ENCODE measurements around the gene KITLG. TPM values are rescaled to one million over a fixed set of nuclear protein-coding genes. Genes with fewer than 3 reads are reported as not detected.
"Not testable (repeated sequence)": the region's sequence is repeated elsewhere in the genome, so short reads cannot be mapped to it uniquely, and the experiment has no call there.

KITLG gene, protein sequence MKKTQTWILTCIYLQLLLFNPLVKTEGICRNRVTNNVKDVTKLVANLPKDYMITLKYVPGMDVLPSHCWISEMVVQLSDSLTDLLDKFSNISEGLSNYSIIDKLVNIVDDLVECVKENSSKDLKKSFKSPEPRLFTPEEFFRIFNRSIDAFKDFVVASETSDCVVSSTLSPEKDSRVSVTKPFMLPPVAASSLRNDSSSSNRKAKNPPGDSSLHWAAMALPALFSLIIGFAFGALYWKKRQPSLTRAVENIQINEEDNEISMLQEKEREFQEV
- total RNA-seq (2014; rRNA removed; shearing (Covaris generic)) = 4.7 and 5.4 TPM in 2 replicates

DNA sequence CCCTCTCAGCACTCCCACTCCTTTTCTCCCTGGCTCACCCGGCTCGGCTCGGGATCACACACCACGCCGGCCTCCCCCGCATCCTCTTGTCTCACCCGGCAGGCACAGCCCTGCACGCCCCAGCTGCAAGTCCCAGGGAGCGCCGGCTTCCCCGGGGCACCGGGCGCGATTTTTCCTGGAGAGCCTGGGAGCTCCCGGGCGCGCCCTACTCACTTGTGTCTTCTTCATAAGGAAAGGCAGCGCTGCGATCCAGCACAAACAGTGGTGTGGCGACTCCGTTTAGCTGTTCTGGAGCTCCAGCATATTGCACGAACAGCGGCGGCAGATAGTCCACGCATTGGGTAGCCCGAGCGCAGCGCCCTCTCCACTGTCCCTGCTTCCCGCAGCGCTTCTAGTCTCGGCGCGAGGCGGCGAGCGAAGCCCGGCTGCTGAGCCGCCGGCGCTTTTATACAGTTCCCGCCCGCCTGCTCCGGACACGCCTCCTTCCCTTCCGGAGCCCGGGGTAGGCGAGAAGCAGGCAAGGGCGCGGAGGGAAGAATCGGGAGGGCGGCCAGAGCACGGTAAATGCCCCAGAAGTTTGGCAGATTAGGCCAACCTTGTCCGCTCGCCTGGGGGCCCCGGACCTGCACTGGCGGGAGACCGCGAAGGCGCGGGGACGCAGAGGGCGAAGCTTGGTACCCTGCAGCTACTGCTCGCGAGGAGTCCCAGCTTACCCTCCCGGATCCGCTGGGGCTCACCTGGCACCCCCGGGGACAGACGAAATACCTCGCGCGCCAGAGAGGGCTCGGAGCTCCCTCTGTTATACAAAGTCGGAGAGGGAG is at the start of gene KITLG:
KITLG (minus strand) TSS at position 421 of the 821 bp plus-strand sequence; CDS start at position 228, 193 bp downstream.
- DNase-seq (ENCODE audit: low read depth) = peak; percentile 71

DNA sequence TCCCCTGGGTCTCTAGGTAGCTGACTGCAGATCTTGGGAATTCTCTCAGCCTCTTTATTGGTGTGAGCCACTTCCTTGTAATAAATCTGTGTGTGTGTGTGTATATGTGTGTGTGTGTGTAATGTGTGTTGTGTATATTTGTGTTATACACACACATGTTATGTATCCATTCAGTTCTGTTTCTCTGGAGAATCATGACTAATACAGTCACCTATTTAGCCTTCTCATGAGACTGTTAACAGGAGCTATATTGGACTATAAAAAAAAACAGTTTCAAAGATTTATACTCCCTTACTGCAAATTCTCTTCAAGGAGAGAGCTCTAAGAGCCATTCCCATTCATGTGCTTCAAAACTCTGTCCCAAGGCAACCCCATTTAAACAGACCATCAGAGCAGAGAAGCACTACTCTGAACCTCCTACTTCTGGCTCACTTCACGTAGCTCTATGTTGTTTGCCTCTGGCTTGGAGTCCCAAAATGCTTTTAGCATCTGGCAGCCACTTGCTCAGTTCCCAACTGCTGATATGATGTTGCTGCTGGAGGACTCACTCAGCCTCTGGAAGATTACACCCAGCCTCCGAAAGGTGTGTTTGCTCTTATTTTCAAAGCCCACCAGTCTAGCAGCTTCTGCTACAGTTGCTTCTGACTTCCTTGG is 48.7 kb upstream of the KITLG start:
- DNase-seq (ENCODE audit: low read depth) = no peak

DNA sequence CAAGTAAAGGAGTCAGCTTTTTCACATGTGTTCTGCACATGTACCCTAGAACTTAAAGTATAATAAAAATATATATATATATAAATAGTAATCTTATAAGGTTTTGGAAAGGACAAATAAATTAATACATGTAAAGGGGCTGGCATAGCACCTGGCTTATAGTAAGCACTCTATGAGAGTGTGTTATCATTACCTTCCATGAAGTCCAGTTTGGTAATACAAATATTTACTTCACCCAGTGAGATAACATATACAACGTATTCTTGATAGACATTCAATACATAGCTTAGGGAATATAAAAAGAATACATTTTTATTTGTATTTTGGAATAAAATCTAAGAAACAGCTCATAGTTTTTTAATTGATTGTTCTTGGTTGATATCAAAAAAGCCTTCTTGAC is 47.8 kb upstream of the KITLG start:
- DNase-seq (ENCODE audit: low read depth) = not testable (repeated sequence)

DNA sequence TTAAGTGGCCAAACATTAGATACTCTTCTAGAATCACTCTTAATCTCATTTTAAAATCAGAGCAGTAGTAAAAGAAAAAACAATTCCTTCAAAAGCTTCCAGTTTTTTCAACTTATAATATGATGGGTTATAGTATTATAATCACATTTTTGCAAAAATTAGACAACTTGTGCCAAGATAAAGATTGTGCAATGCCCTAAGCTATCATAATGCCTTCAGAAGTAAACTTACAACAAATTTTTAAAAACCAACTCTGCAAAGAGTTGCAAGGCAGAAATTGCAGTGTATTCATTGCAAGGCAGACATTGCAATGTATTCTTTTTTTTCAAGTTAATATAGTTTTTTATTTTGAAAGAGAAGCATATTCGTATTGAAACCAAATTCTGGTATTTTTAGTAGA is 47.2 kb upstream of the KITLG start:
- DNase-seq (ENCODE audit: low read depth) = no peak

DNA sequence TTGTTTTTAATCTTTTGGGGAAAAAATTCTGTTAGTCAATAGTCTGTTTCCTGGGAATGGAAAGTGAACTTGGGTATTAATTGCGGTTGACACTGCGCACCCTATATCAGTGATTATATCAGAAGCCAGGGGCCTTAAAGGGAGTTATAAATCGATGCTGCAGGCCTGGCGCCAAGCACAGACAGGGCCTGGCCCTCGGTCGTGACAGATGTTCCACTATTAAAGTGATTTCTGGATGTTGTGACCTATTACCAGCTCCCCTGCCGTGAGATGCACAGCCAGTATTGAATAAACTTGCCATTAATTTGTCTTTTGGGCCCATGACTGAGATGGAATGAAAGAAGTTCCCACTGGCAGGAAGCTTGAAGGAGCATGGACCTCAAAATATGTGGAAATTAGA is 45.1 kb upstream of the KITLG start:
- DNase-seq (ENCODE audit: low read depth) = no peak

DNA sequence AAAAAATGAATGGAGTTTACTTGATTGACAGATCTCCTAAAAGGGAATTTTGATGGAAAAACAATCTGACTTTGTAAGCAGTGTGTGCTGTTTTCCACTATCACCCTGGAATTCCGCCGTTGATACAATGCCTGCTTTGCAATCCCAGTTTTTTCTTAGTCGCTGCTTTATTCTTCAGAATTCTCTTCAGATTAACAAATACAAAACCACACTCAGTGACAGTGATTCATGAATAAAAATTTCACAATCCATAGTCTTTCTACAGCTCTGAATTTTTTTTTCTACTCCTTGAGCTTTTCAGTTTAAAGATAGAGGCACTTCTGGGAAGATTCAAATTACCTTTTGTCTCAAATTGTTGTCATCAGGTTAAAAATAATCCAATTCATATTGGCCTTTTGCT is 44.6 kb upstream of the KITLG start:
- peak; percentile 26 for DNase-seq (ENCODE audit: low read depth)

DNA sequence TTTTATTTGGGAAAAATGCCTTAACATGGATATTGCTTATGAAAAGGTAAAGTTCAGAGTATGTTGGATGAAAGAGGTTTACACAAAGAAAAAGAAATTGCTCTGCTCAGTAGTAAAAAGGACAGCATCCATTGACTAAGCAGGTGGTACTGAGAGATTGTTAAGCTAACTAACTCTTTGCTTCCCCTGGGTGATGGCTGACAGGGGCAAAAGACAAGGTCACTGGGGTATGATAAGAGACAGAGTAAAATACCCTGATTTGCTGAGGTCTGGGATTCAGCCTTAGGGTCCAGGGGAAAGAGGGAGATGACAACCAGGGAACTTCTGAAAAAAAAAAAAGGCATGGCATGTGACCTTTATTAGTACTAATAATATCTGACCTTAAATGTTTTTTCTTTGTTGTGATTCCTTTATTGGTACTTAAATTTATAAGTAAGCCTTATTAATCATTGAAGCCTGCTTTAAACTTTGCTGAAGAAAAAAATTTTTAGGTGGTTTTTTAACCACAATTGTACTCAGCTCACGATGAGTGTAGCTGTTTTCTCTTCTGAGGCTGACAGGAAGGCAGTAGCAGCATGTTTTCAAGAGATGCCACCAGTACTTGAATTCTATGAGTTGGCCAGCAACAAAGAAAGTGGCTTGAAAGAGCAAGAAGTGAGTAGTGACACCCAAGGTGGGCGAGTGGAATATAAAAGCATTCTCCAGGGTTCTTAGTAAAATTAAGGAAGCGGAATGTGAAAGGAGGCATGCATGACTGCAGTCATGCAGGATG is 43.7 kb upstream of the KITLG start:
- DNase-seq (ENCODE audit: low read depth) = no peak

DNA sequence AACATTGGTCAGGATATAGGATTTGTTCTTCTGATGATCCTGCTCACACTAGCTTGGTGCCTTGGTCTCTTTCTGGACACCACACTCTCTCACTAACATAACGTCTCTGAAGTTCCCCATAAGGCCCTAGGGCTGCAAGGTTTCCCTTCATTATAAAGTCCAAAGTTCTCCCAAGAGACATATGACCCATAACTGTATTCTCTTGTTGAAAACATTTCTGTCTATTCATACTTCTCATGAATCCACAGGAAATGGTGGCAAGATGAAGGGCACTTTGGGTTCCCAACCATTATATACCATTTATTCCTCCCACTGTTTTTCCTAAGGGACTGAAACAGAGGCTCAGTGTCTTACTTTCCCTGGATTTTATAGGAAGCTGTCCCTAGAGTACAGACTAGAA is 37.1 kb upstream of the KITLG start:
- peak; percentile 6 for DNase-seq (ENCODE audit: low read depth)

DNA sequence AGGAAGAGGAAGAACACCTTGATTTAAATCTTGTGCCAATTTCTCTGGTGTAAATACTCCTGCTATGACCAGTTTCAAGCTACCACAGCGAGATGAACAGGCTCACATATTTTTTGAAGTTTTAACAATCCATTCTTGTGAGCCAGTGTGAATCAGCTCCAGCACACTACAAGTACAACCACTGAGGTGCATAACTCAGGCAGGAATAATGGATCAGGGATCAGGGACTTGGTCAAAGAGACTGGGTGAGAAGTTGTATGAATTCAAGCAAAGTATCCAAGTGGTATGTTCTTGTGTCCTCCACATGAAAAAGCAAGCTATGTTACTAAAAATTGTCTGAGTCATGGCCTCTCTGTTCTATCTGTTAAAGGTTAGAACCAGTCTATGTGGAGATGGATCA is 35.2 kb upstream of the KITLG start:
- DNase-seq (ENCODE audit: low read depth) = no peak

DNA sequence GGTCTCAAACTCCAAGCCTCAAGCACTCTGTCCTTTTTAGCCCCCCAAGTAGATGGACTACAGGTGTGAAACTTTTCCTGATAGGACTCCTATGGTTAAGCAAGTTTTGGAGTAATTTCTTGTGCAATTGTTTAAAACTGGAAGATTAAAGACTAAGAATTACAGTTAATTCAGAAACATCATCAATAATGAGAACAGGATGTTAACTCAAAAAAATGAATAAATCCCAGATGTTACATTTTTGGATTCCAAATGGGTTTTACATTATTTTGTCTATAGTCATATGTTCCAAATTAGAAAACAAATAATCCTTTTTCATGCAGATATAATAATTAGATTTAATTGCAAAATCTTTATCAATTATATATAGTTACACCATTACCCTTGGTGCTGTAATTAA is 24.4 kb upstream of the KITLG start:
- no peak for DNase-seq (ENCODE audit: low read depth)

DNA sequence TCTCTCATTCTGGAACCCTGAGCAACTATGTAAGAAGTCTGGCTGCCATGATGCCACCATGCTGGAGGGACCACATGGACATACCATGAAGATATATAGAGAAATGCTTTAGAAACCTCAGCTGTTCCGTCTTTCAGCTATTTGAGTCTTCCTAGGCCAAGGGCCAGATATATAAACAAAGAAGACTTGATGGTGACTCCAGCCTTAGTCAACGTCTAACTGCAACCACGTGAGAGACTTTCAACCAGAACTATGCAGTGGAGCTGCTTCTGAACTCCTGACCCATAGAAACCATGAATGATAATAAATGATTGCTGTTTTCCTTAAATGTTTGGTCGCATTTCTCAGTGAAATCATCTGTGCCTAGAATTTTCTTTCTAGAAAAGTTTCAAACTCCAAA is 20.0 kb upstream of the KITLG start:
- DNase-seq (ENCODE audit: low read depth) = peak; percentile 65

DNA sequence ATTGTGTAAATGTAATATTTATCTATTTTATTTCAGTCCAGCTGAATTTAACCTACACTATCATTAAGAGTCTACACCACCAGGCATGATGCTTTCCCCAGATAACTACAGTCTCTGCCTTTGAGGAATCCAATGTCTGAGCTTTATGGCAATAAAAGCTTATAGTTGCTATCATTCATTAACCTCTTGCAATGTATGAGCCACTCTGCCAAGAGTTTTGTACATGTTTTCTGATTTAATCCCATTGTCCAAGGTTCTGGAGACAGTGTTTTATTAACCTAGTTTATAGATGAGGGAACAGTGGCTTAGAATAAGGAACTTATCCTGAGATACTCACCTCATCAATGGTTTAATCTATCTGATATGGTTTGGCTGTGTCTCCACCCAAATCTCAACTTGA is 17.1 kb upstream of the KITLG start:
- DNase-seq (ENCODE audit: low read depth) = no peak

DNA sequence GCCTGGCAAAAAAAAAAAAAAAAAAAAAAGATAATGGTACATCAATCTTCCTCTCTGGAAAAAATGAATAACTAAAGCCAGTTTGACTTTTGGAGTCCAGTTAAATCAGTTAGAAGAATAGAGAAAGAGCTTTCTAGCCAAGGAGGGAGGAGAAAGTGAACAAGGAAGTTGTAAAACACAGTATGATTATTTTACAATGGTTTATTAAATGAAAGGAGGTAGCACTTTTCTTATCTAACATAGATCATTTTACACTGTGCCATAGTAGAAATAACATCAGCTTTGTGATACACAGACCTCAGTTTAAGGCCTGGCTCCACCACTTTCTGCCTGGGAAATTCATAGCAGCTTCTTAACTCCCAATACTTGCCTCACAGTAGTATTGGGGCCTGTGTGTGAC is 15.4 kb upstream of the KITLG start:
- no peak for DNase-seq (ENCODE audit: low read depth)

DNA sequence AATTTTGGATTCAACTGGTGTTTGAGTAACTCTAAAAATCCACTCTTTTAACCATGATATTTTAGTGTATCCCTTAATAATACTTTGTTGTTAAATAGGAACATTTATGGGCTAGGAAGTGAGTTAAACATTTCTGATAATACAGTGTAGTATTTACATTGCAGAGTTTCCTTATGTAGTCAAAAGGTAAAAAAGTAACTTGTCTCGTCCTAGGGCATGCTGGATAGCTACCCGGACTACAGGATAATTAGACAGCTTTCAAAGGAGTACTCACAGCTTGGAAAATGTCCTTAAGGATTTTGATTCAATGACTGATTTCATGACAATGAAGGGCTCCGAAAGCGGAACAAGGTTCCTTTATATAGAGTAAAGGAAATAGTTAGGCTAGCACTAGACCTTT is 14.5 kb upstream of the KITLG start:
- no peak for DNase-seq (ENCODE audit: low read depth)

DNA sequence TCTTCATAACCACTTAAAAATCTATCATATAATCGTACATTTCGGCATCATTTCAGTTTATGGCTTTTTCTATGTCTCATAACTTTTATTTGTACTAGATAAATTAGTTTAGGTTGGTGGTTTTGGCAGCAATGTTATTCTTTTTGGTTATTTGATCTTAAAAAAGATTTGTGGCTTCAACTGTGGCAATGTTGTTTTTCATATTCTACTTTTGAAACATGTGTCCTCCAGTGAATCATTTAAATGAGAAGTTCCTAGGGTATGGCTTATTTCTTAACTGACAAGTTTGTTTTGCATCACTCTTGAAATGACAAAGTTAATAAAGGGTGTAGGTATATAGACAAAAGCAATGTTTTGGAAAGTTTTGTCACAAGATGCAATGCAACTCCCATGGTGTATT is 11.1 kb upstream of the KITLG start:
- no peak for DNase-seq (ENCODE audit: low read depth)

DNA sequence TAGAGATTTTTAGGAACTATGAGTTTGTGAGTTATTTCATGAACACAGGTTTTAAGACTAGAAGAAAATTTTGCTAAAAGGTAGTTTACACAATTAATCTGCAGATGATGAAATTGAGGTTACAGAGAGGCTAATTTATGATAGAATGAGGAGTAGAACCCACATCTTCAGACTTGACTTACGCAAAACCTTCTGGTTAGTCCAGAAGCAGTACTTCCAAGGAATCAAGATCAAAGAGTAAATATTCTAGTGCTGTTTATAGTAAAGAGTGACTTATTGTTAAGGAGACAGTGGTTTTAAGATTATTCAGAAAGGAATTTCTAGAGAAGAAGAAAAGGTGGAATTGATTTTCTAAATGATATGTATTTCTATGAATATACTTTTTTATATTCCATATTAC is 10.6 kb upstream of the KITLG start:
- no peak for DNase-seq (ENCODE audit: low read depth)

DNA sequence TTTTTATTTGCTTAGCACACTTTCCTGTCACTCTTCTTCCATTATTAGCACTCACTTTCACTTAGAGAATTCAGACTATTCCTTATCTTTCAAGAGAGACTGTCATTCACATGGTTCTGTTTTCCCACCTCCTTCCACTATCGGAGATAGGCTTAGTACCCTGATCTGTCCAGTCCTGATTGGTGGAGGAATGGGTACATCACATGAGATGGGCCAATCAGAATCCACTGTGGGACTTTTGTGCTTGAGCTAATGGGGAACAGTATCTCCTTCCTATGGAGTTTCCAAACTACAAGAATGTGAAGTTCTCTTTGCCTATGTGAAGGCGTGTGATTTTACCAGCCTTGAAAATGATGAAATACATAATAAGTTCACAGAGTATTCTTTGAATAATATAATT is 4.8 kb upstream of the KITLG start:
- no peak for DNase-seq (ENCODE audit: low read depth)

DNA sequence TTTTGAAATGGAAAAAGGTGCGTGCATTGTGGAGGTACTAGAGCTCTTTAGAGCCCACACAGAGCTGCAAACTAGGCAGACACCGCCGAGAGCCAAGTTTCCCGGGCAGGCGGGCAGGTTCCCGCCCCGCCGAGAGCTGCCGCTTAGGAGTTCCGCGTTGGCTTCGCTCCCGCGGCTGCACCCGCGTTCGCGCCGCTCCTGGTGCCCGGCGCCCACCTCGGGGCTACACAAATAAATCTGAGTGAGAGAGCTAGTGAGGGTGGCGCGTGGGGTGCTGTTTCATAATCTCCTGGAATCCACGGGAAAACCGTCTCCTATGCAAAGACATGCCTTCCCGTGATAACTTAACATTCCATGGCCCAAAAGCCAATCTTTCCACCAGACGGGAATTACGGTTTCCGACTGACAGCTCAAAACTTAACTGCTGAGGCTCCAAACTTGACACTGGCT is 645 bp downstream of the KITLG start:
- DNase-seq (ENCODE audit: low read depth) = peak; percentile 23

DNA sequence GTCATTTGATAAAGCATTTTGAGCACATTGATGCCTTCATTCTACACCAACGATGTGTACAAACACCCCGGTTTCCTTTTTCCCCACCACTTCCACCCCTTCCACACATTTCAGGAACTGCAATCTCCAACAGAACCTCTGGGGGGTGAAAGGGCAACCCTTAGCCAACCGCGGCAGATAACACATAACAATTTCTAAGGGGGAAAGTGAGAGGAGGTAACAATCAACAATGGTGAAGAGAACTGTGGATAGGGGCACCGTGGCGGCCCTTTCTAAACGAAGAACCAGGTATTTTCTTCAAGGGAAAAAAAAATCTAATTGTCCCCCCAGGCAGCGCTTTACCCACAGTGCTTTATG is 1.1 kb downstream of the KITLG start:
- DNase-seq (ENCODE audit: low read depth) = peak; percentile 35

DNA sequence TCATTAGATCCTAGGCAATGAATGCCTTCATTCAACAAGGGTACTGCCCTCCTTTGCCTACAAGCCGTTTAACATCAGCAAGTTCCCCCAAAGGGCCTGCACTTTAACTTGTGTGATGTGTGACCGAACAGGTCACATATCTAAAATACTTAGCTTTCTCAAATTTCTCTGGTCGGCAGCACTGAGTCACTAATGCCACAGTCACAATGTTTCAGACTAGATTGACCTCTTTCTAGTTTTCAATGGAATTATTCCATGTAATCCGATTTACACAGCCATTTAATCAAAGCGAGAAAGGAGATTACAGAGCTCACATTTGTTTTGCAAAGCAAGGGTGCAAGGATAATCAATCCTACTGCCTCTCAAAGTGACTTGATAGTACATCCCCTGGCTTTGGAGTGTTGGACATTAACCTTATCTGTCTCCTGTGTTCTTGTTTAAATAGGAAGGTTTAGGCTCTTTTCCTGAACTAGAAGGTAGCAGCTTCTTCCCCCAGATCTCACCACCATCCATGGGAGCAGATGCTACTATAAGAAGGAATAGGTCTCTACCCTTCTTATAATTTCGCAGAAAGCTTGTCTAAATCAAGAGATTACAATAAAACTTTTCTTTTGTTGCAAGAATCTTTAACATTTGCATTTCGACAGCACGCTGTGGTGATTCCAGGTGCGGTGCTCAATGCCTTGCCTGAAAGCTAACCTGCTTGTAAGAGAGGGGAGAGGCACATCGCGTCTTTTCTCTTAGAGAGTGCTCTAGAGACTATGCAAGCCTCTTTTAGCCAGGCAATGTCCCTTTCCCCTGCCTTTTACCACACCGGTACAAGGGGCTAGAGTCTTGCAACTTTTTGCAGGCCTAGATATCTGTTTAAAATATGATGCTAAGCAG is 1.8 kb downstream of the KITLG start:
- peak; percentile 22 for DNase-seq (ENCODE audit: low read depth)

DNA sequence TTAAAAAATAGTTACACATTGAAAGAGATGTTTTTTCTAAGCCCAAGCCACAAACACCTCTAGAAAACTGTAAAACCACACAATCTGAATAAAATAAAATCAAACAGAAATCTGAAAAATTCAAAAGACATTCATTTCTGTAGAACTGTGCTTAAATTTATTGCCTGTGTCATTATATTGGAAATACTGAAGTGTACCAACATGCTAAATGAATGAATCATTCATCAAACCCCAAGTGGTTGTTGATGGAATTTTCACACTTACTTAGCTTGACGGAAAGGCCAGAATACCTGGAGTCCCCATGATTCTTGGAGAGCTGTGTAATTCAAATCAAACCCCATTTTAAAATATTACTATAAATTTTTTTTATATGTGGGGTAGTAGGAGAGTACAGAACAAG is 2.7 kb downstream of the KITLG start:
- peak; percentile 25 for DNase-seq (ENCODE audit: low read depth)

Measured in RPMI7951 (cell line).